Measurements from ENCODE around the gene MMP13.
"Not testable (repeated sequence)": the region's sequence is repeated elsewhere in the genome, so short reads cannot be mapped to it uniquely, and the experiment has no call there.

The MMP13 gene

DNA sequence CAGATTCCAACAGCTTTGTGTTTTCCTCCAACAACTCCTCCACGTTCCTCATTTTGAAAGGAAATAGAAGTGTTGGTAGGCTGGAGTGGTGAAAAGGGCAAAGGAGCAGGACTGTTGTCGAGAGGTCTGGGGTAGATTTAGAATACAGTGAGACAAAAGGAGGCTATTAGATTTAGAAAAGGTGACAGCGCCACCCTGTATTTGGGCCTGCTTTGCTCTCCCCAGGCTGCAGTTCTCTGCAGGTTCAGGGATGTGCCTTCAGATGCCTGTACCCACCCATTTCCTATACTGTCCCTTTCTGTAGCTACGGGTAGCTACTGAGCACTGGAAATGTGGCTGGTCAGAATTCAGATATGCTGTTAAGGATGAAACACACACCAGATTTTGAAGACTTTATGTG, 20.8 kb downstream of the MMP13 start:
- no peak for DNase-seq

DNA sequence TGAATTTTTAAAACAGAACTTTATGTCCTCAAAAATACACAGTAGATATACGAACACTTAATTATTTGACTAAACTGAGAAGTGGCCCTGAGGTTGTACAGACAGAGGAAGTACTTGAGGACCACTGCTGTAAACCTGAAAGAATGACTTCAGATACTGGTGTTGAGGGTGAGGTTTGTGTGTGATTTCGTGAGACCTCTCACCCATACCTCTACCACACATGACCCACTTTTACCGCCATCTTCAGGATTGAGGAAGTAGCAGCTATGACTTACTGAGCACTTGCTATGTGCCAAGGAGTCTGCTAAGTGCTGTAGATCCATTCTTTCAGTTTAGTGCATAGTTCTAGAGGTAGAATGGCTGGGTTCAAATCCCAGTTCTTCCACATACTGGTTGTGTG, 21.9 kb downstream of the MMP13 start:
- no peak for DNase-seq

- no peak for DNase-seq
Measured at GRCh38 chr11:102932678-102933077, 22.9 kb downstream of the MMP13 start.

DNA sequence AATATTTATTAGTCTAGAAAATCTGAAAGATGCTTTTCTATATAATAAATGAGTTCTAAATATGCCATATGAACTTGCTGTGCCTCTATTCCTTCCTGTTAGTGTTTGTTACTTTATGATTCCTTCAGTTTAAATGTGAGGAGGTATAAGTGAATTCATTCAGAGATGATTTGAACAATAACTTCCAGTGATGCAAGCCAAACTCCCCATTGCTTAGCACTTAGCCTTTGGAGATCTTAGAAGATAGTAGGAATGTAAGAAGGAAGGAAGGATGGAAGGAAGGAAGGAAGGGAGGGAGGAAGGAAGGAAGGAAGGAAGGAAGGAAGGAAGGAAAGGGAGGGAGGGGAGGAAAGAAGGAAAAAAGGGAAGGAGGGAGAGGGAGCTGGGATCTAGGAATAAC, 25.1 kb downstream of the MMP13 start:
- no peak for DNase-seq

DNA sequence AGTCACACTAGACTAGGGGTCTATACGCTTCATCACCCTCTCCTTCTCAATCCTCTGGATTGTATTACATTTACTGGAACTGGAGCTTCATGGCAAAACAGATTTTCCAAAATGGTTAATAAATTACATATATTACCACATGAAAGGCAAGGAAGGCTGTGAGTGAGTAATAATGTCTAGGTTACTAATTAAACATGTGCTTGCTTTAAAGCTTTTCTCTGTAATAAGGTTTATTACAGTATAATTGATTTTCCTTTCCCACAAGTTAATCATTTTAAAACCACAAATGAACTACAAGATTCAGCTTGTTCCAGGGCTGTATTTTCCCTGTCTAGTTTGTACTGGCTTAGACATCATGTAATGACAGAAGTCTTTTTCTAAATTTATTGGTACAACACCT, 25.6 kb downstream of the MMP13 start:
- DNase-seq = no peak

GRCh38 chr11:102929166-102929565, 26.4 kb downstream of the MMP13 start:
- DNase-seq = no peak

DNA sequence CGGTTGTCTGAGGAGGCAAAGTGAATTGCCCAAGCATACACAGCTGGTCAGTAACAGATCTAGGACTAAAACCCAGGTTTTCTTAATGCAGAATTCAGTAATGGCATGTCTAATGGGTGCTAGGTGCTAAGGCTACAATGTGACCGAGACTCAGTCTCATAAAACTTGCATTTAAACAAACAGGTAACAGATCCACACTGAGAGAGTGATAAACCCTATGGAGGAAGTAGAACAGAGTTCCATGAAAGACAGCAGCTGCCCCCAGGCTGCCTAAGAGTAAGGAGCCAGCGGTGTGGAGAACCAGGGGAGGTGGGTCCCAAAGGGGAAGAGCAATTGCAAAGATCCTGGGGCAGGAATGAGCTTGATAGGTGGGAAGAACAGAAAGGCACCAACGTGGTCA, 27.3 kb downstream of the MMP13 start:
- no peak for DNase-seq

- no peak for DNase-seq
Measured at GRCh38 chr11:102927624-102927990, 27.9 kb downstream of the MMP13 start.

- no peak for DNase-seq
Measured at GRCh38 chr11:102926961-102927623, 28.4 kb downstream of the MMP13 start.

GRCh38 chr11:102926517-102926916, 29.0 kb downstream of the MMP13 start:
- no peak for DNase-seq

DNA sequence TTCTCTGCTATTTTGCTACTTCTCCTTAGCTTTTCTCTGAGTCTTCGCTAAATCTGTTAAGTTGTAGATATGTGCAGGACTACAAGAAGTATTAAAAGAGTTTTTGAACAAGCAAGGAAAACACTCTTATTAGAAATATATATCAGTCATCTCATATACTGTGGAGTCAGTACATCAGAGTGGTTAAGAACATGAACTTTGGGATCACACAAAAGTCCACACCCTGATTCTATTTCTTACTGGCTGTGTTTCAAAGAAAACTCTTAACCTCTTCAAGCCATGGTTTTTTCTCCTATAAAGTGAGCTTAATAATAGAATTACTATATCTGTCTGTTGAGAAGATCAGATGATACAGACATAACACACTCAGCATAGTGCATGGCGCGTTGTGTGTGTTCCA, 29.5 kb downstream of the MMP13 start:
- no peak for DNase-seq

DNA sequence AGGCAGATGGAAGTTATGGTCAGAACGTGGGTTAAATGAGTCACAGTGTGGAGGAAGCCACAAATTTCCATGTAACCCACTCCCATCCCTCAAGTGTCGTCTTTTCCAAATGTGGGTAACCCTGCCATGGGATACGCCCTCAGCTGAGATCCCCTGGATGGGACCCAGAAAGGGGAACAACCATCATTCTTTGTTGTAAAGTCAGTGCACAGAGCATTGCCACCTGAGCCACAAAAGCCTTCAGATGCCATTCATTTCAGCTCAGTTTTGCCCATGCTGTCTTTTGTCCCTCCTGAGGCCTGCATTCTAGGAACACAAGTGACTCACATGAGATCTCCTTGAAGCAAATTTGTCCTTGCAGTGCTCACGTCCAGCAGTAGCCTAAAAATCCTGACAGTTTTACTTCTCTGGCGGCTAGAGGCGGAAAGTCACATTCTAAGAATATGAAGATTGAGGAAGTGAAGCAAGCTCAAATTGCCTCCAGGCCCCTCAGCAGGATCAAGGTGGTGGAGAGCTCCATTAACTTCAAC, 30.6 kb downstream of the MMP13 start:
- DNase-seq = no peak

DNA sequence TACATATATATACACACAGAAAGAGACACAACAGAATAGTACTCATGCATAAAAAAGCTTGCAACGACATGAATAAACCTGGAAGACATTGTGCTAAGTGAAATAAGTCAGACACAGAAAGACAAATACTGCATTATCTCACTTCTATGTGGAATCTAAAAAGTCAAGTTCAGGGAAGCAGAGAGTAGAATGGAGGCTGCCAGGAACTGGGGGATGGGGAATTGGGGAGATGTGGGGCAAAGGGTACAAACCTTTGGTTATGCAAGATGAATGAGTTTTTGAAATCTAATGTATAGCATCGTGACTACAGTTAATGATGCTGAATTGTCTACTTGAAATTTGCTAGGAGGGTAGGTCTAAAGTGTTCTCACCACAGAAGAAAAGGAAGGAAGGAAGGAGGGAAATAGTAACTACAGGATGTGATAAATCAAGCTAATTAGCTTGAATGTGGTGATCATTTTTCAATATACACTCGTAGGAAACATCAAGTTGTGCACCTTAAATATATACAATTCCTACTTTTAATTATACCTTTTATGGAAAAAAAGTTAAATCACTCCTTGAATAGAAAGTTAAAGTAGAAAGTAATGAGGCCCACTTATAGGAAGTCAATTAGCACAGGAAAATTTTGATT, 33.8 kb downstream of the MMP13 start:
- no peak for DNase-seq

- DNase-seq = no peak
Measured at GRCh38 chr11:102920118-102920684, 35.3 kb downstream of the MMP13 start.

- no peak for DNase-seq
Measured at GRCh38 chr11:102915044-102915375, 40.5 kb downstream of the MMP13 start.

GRCh38 chr11:102914238-102915043, 41.1 kb downstream of the MMP13 start:
- no peak for DNase-seq

- no peak for DNase-seq
Measured at GRCh38 chr11:102912482-102912830, 43.1 kb downstream of the MMP13 start.

GRCh38 chr11:102911758-102912481, 43.6 kb downstream of the MMP13 start:
- DNase-seq = no peak

DNA sequence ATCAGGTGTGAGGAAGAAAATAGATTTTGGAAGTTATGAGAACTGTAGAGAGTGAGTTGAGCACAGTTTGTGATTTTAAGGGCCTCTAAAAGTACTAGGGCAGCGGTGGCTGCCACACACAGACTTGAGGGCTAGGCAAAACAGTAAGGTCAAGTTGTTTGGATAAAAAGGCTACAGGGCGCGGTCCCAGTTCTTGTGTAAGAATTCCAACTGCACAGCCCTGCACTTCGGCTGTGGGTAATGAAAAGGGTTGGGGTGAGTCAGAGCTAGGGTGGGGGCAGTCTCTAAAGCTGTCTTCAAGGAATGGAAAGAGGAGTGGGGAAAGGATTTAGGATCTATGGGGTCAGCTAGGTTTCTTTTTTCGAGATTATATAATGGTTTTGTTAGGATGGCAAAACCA, 49.7 kb downstream of the MMP13 start:
- not testable (repeated sequence) for DNase-seq

GRCh38 chr11:102903895-102904294, 51.6 kb downstream of the MMP13 start:
- DNase-seq = not testable (repeated sequence)

- DNase-seq = no peak
Measured at GRCh38 chr11:102900346-102900745, 55.2 kb downstream of the MMP13 start.
